ENCODE data around the gene PTGFRN.

- TF ChIP-seq ESRRG (CRISPR knock-in tag; IDR thresholded peaks at IDR 0.05) (no peak), CSDC2 (CRISPR knock-in tag; IDR thresholded peaks at IDR 0.05) (no peak), ARNTL (CRISPR knock-in tag; IDR thresholded peaks at IDR 0.05; ENCODE audit: borderline replicate concordance, low read depth) (no peak), ZFP30 (CRISPR knock-in tag; IDR thresholded peaks at IDR 0.05) (no peak), PATZ1 (CRISPR knock-in tag; IDR thresholded peaks at IDR 0.05; ENCODE audit: borderline replicate concordance) (no peak), ZNF8 (CRISPR knock-in tag; IDR thresholded peaks at IDR 0.05) (no peak), RARB (CRISPR knock-in tag; IDR thresholded peaks at IDR 0.05) (no peak), TOX (CRISPR knock-in tag; IDR thresholded peaks at IDR 0.05; ENCODE audit: borderline replicate concordance) (no peak), OSR1 (CRISPR knock-in tag; IDR thresholded peaks at IDR 0.05) (no peak), TSHZ2 (CRISPR knock-in tag; IDR thresholded peaks at IDR 0.05) (no peak), ISL1 (CRISPR knock-in tag; IDR thresholded peaks at IDR 0.05) (no peak), PPARA (CRISPR knock-in tag; IDR thresholded peaks at IDR 0.05; ENCODE audit: borderline replicate concordance) (no peak), ZC3H10 (CRISPR knock-in tag; IDR thresholded peaks at IDR 0.05) (no peak)
- TF ChIP-seq, protein P1, sequence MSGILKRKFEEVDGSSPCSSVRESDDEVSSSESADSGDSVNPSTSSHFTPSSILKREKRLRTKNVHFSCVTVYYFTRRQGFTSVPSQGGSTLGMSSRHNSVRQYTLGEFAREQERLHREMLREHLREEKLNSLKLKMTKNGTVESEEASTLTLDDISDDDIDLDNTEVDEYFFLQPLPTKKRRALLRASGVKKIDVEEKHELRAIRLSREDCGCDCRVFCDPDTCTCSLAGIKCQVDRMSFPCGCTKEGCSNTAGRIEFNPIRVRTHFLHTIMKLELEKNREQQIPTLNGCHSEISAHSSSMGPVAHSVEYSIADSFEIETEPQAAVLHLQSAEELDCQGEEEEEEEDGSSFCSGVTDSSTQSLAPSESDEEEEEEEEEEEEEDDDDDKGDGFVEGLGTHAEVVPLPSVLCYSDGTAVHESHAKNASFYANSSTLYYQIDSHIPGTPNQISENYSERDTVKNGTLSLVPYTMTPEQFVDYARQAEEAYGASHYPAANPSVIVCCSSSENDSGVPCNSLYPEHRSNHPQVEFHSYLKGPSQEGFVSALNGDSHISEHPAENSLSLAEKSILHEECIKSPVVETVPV (CRISPR knock-in tag; IDR thresholded peaks at IDR 0.05), result no peak
These were observed 1.5 kb downstream of the PTGFRN start for GRCh38 chr1:116911188-116911553.
